Loucy (cell line): ENCODE measurements around the gene NEMF.

Experiments
- CTCF ChIP-seq: fragments of 200-600 bp; sonication (generic); conservative IDR thresholded peaks from 2 replicates; pipeline ENCODE4 v1.5.1; 2014; ENCODE audit warnings: mild to moderate bottlenecking, antibody characterized with exemption, low read length
- EZH2phosphoT487 ChIP-seq: fragments of 200-600 bp; IDR thresholded peaks from 2 replicates; pipeline ENCODE4 v1.6.1; 2018; ENCODE audit warnings: antibody characterized with exemption, mild to moderate bottlenecking, moderate library complexity, borderline replicate concordance

DNA sequence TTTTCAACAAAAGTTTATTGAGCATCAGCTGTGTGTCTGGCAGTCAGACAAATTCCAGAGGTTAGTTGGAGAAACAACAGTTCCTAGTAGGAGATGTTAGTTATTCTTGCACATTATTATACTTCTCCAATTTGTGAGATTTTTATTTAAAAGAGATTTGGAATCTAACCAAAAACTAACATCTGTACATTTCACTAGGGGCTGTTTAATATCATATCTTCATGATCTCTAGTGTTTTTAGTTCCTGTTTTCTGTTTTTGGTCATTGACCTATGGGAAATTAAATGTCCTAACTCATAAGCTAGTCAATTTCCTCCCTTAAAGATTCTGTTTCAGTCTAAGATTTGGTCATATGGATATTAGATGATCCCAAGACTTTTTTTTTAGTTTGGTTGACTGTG, 118.8 kb downstream of the NEMF start:
- TF ChIP-seq CTCF: no peak
- no peak for TF ChIP-seq EZH2phosphoT487
